ENCODE data around the gene HARS2.

DNA sequence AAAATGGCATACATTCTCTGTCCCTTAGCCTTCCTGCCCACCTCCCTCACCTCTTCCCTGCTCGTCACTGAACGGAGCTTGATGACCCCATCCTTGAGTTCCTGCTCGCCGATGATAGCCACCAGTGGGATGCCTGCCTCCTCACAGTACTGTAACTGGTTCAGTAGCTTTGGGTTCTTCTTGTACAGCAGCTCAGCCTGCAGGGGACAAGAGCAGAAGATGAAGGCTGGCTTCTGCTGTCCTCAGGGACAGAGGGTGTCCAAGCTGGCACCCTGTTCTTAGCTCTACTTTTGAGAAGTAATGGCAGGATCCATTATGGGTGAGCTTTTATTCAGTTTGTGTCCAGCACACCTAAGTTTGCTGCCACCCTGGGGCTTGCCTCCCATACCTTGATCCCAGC, 16.6 kb upstream of the HARS2 start:
- TF ChIP-seq, protein P1, sequence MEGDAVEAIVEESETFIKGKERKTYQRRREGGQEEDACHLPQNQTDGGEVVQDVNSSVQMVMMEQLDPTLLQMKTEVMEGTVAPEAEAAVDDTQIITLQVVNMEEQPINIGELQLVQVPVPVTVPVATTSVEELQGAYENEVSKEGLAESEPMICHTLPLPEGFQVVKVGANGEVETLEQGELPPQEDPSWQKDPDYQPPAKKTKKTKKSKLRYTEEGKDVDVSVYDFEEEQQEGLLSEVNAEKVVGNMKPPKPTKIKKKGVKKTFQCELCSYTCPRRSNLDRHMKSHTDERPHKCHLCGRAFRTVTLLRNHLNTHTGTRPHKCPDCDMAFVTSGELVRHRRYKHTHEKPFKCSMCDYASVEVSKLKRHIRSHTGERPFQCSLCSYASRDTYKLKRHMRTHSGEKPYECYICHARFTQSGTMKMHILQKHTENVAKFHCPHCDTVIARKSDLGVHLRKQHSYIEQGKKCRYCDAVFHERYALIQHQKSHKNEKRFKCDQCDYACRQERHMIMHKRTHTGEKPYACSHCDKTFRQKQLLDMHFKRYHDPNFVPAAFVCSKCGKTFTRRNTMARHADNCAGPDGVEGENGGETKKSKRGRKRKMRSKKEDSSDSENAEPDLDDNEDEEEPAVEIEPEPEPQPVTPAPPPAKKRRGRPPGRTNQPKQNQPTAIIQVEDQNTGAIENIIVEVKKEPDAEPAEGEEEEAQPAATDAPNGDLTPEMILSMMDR (IDR thresholded peaks at IDR 0.05; ENCODE audit: low read length) = no peak
- no peak for TF ChIP-seq EZH2 (IDR thresholded peaks at IDR 0.05; ENCODE audit: borderline replicate concordance, low read length)

Data from OCI-LY1 (cell line).